ENCODE data around the gene ACSL1.

Gene ACSL1

GRCh38 chr4:184808713-184809050 lies 17.1 kb downstream of the ACSL1 start:
- no peak for DNase-seq

GRCh38 chr4:184807797-184808712 lies 17.7 kb downstream of the ACSL1 start:
- DNase-seq = no peak

GRCh38 chr4:184807256-184807655 lies 18.5 kb downstream of the ACSL1 start:
- DNase-seq = no peak

- DNase-seq = no peak
Observed at GRCh38 chr4:184806711-184807110, 19.1 kb downstream of the ACSL1 start.

- DNase-seq = no peak
Observed at GRCh38 chr4:184806229-184806550, 19.6 kb downstream of the ACSL1 start.

GRCh38 chr4:184805462-184806228 lies 20.1 kb downstream of the ACSL1 start:
- no peak for DNase-seq

- no peak for DNase-seq
Observed at GRCh38 chr4:184804621-184805020, 21.1 kb downstream of the ACSL1 start.

GRCh38 chr4:184803874-184804273 lies 21.9 kb downstream of the ACSL1 start:
- no peak for DNase-seq

GRCh38 chr4:184803133-184803532 lies 22.6 kb downstream of the ACSL1 start:
- DNase-seq = no peak

GRCh38 chr4:184802697-184803015 lies 23.1 kb downstream of the ACSL1 start:
- no peak for DNase-seq

GRCh38 chr4:184801781-184802696 lies 23.7 kb downstream of the ACSL1 start:
- DNase-seq = no peak

- DNase-seq = no peak
Observed at GRCh38 chr4:184798504-184798903, 27.3 kb downstream of the ACSL1 start.

GRCh38 chr4:184796906-184797305 lies 28.9 kb downstream of the ACSL1 start:
- DNase-seq = no peak

- DNase-seq = no peak
Observed at GRCh38 chr4:184795214-184795844, 30.4 kb downstream of the ACSL1 start.

- DNase-seq = no peak
Observed at GRCh38 chr4:184794470-184794869, 31.3 kb downstream of the ACSL1 start.

- DNase-seq = no peak
Observed at GRCh38 chr4:184793735-184794355, 31.9 kb downstream of the ACSL1 start.

GRCh38 chr4:184792950-184793555 lies 32.7 kb downstream of the ACSL1 start:
- DNase-seq = peak; percentile 65

GRCh38 chr4:184792334-184792733 lies 33.4 kb downstream of the ACSL1 start:
- no peak for DNase-seq

- DNase-seq = no peak
Observed at GRCh38 chr4:184790826-184791225, 34.9 kb downstream of the ACSL1 start.

- no peak for DNase-seq
Observed at GRCh38 chr4:184787766-184788503, 37.8 kb downstream of the ACSL1 start.

GRCh38 chr4:184785813-184786212 lies 40.0 kb downstream of the ACSL1 start:
- DNase-seq = no peak
